Activated naive CD4-positive, alpha-beta T cell treated with Interleukin-2 at 50 U/mL for 16 hours (primary cell): Measurements from ENCODE around the gene UVRAG.

Experiments
- DNase-seq: peaks from one replicate; pipeline ENCODE4 v3.0.0-alpha.2; 2020

Gene UVRAG

GRCh38 chr11:76155500-76156227 lies 340.7 kb downstream of the UVRAG start:
- no peak for DNase-seq

- DNase-seq: no peak
These were observed 342.0 kb downstream of the UVRAG start for GRCh38 chr11:76156971-76157427.

- no peak for DNase-seq
These were observed 342.9 kb downstream of the UVRAG start for GRCh38 chr11:76157891-76158290.

- no peak for DNase-seq
These were observed 343.6 kb downstream of the UVRAG start for GRCh38 chr11:76158394-76159302.

- DNase-seq: no peak
These were observed 344.4 kb downstream of the UVRAG start for GRCh38 chr11:76159303-76159937.

GRCh38 chr11:76159983-76160661 lies 345.1 kb downstream of the UVRAG start:
- no peak for DNase-seq

- DNase-seq: no peak
These were observed 345.8 kb downstream of the UVRAG start for GRCh38 chr11:76160856-76161255.

GRCh38 chr11:76161261-76161961 lies 346.4 kb downstream of the UVRAG start:
- no peak for DNase-seq

GRCh38 chr11:76162336-76163288 lies 347.6 kb downstream of the UVRAG start:
- no peak for DNase-seq

GRCh38 chr11:76163289-76163880 lies 348.4 kb downstream of the UVRAG start:
- no peak for DNase-seq

GRCh38 chr11:76164081-76164480 lies 349.1 kb downstream of the UVRAG start:
- DNase-seq: no peak

GRCh38 chr11:76164861-76165751 lies 350.1 kb downstream of the UVRAG start:
- no peak for DNase-seq

GRCh38 chr11:76166314-76166713 lies 351.3 kb downstream of the UVRAG start:
- peak; percentile 22 for DNase-seq

- DNase-seq: no peak
These were observed 352.6 kb downstream of the UVRAG start for GRCh38 chr11:76167590-76167989.

GRCh38 chr11:76169473-76169896 lies 354.5 kb downstream of the UVRAG start:
- DNase-seq: no peak

- DNase-seq: no peak
These were observed 355.5 kb downstream of the UVRAG start for GRCh38 chr11:76170468-76170867.

GRCh38 chr11:76172583-76172982 lies 357.6 kb downstream of the UVRAG start:
- no peak for DNase-seq

- DNase-seq: no peak
These were observed 358.7 kb downstream of the UVRAG start for GRCh38 chr11:76173663-76174062.

- no peak for DNase-seq
These were observed 359.3 kb downstream of the UVRAG start for GRCh38 chr11:76174330-76174729.
